Measurements from ENCODE around the gene SOX5. TPM values are rescaled to one million over a fixed set of nuclear protein-coding genes. Genes with fewer than 3 reads are reported as not detected.

Gene SOX5
- total and polyA plus RNA-seq, 9 of the 15 experiments (the other 6 are each of a cell fraction or from before 2014, with no cell fraction given): 8.3 to 16.5 (median 11.9) TPM

DNA sequence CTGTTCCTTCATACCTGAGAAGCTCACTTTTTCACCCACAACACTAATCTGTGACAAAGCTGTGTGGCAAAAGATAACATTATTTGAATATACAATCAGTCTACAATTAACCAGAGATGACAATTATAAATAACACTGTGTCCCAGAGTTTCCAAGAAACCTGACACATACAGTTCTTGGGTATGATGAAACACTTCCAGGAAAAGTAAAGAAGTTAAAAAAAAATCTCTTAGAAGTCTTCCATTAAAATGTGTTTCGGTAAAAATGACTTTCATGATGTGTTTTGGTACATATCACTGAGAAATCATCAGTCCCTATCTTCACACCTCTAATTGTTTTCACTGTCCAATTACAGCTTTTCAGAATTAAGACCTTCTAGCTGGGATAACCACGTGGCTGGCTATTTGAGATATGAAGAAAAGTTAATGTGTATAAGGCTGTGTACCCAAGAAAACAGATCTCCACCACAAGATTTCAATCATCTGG lies 390.2 kb downstream of the SOX5 start (continued):
- TF ChIP-seq KAT8 (IDR thresholded peaks at IDR 0.05; ENCODE audit: low read depth) (no peak), MEIS2 (IDR thresholded peaks at IDR 0.05; ENCODE audit: partially characterized antibody) (peak; percentile 94), DPF2 (IDR thresholded peaks at IDR 0.05) (peak; percentile 90), SRSF9 (IDR thresholded peaks at IDR 0.05; ENCODE audit: borderline replicate concordance, low read depth, low read length) (no peak), TARDBP (IDR thresholded peaks at IDR 0.05) (no peak), ZNF445 (CRISPR knock-in tag; IDR thresholded peaks at IDR 0.05; ENCODE audit: low read depth) (0 out of 2 replicates have a peak, but pooled peaks have one; percentile 1), TAL1 (IDR thresholded peaks at IDR 0.05) (peak; percentile 72), GTF2E2 (tag; IDR thresholded peaks at IDR 0.05) (peak; percentile 34; the same call in 1 of the 2 replicates), ZNF274 (IDR thresholded peaks at IDR 0.05; ENCODE audit: borderline replicate concordance, low read depth, low read length) (no peak), STAT5A (IDR thresholded peaks at IDR 0.05; ENCODE audit: borderline replicate concordance, low read length) (peak; percentile 91), ZKSCAN8 (CRISPR knock-in tag; IDR thresholded peaks at IDR 0.05) (no peak), ETV1 (tag; conservative IDR thresholded peaks at IDR 0.05; ENCODE audit: low read depth) (0 out of 2 replicates have a peak, but pooled peaks have one; percentile 9), POLR2B (IDR thresholded peaks at IDR 0.05; ENCODE audit: low read depth, partially characterized antibody) (no peak), THRAP3 (IDR thresholded peaks at IDR 0.05; ENCODE audit: borderline replicate concordance) (no peak), GABPB2 (CRISPR knock-in tag; conservative IDR thresholded peaks at IDR 0.05) (no peak), CTBP1 (IDR thresholded peaks at IDR 0.05; ENCODE audit: borderline replicate concordance) (peak; percentile 42; the same call in 1 of the 2 replicates), ZSCAN29 (IDR thresholded peaks at IDR 0.05) (no peak), STAG1 (CRISPR knock-in tag; IDR thresholded peaks at IDR 0.05; ENCODE audit: borderline replicate concordance) (no peak), TSC22D4 (tag; IDR thresholded peaks at IDR 0.05) (no peak), SMARCE1 (IDR thresholded peaks at IDR 0.05) (peak; percentile 84), CREM (IDR thresholded peaks at IDR 0.05; ENCODE audit: low read depth) (no peak), JUN (IDR thresholded peaks at IDR 0.05; ENCODE audit: borderline replicate concordance, low read depth, low read length) (0 out of 2 replicates have a peak, but pooled peaks have one; percentile 41), JUN (CRISPR knock-in tag; IDR thresholded peaks at IDR 0.05; ENCODE audit: borderline replicate concordance) (no peak), FOXA3 (CRISPR knock-in tag; conservative IDR thresholded peaks at IDR 0.05 in 1 of 2, IDR thresholded peaks at IDR 0.05 in 1 of 2) (peak in 1 of 2 experiments; percentile 46; a peak in 1 of 4 replicates)
- TF ChIP-seq, protein P1, sequence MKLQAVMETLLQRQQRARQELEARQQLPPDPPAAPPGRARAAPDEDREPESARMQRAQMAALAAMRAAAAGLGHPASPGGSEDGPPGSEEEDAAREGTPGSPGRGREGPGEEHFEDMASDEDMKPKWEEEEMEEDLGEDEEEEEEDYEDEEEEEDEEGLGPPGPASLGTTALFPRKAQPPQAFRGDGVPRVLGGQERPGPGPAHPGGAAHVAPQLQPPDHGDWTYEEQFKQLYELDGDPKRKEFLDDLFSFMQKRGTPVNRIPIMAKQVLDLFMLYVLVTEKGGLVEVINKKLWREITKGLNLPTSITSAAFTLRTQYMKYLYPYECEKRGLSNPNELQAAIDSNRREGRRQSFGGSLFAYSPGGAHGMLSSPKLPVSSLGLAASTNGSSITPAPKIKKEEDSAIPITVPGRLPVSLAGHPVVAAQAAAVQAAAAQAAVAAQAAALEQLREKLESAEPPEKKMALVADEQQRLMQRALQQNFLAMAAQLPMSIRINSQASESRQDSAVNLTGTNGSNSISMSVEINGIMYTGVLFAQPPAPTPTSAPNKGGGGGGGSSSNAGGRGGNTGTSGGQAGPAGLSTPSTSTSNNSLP (IDR thresholded peaks at IDR 0.05; ENCODE audit: borderline replicate concordance, low read depth, low read length): peak; percentile 92
- TF ChIP-seq, protein P2, sequence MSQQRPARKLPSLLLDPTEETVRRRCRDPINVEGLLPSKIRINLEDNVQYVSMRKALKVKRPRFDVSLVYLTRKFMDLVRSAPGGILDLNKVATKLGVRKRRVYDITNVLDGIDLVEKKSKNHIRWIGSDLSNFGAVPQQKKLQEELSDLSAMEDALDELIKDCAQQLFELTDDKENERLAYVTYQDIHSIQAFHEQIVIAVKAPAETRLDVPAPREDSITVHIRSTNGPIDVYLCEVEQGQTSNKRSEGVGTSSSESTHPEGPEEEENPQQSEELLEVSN (IDR thresholded peaks at IDR 0.05; ENCODE audit: borderline replicate concordance in 1 of 2, extremely low read depth in 1 of 2, insufficient read depth in 1 of 2, insufficient read length in 1 of 2, low read depth in 1 of 2, low read length in 1 of 2, poor library complexity in 1 of 2, severe bottlenecking in 1 of 2): peak in 1 of 2 experiments; percentile 26
- TF ChIP-seq, protein P3, sequence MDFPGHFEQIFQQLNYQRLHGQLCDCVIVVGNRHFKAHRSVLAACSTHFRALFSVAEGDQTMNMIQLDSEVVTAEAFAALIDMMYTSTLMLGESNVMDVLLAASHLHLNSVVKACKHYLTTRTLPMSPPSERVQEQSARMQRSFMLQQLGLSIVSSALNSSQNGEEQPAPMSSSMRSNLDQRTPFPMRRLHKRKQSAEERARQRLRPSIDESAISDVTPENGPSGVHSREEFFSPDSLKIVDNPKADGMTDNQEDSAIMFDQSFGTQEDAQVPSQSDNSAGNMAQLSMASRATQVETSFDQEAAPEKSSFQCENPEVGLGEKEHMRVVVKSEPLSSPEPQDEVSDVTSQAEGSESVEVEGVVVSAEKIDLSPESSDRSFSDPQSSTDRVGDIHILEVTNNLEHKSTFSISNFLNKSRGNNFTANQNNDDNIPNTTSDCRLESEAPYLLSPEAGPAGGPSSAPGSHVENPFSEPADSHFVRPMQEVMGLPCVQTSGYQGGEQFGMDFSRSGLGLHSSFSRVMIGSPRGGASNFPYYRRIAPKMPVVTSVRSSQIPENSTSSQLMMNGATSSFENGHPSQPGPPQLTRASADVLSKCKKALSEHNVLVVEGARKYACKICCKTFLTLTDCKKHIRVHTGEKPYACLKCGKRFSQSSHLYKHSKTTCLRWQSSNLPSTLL (IDR thresholded peaks at IDR 0.05): no peak
